Panc1 (cell line): ENCODE data around the gene FAM240A.

Experiments
- CTCF ChIP-seq: fragments of 450-650 bp; IDR thresholded peaks from 2 replicates; pipeline ENCODE4 v1.5.1; 2017; ENCODE audit warnings: mild to moderate bottlenecking
- POLR2AphosphoS5 ChIP-seq: IDR thresholded peaks from 2 replicates; pipeline ENCODE4 v1.6.1; 2012; ENCODE audit warnings: mild to moderate bottlenecking, low read depth, low read length, moderate library complexity
- TCF7L2 ChIP-seq: IDR thresholded peaks from 2 replicates; pipeline ENCODE4 v1.6.1; 2011; ENCODE audit warnings: mild to moderate bottlenecking, low read depth, low read length, inconsistent platforms

- no peak for TF ChIP-seq CTCF
- no peak for TF ChIP-seq POLR2AphosphoS5
- TF ChIP-seq TCF7L2: no peak
Measured at GRCh38 chr3:46615050-46615775, 2.9 kb downstream of the FAM240A start.
